SK-N-SH (cell line): ENCODE data around the gene LTBP2. TPM values are rescaled to one million over a fixed set of nuclear protein-coding genes. Genes with fewer than 3 reads are reported as not detected.

Experiments
- CTCF ChIA-PET: fragments of 300-600, 350-600 bp; formaldehyde crosslinking; extraction: SDS; loops from one replicate; lab custom pipeline; 2021; lab: Yijun Ruan, JAX
- POLR2A ChIA-PET: fragments of 350-600 bp; sonication (Branson Sonifier 250); formaldehyde crosslinking; extraction: SDS; loops from one replicate; lab custom pipeline; 2020; ENCODE audit warnings: antibody characterized with exemption, inconsistent platforms; lab: Yijun Ruan, JAX
- DNase-seq: peaks from one replicate; pipeline ENCODE4 v3.0.0; 2012
- H2AFZ ChIP-seq: fragments of 200-600 bp; sonication (generic); 2 replicates; pipeline ENCODE4 v1.8.1; 2016; ENCODE audit warnings: antibody characterized with exemption, mild to moderate bottlenecking, low read depth
- H3F3A ChIP-seq: fragments of 200-600 bp; sonication (generic); replicated peaks from 2 replicates; pipeline ENCODE3; 2016; ENCODE audit warnings: antibody characterized with exemption, mild to moderate bottlenecking; ENCODE audit not compliant: insufficient read depth
- H3K27ac ChIP-seq, 2 experiments: fragments of 200-500 bp in 1 of 2; fragments of 200-600 bp in 1 of 2; sonication (Bioruptor generic) in 1 of 2; sonication (generic), shearing (Covaris generic) in 1 of 2; 2 replicates each; pipeline versions ENCODE4 v1.5.1 to v1.6.1; 2014 to 2016; ENCODE audit warnings: low read depth in 2 of 2, inconsistent platforms in 1 of 2, low read length in 1 of 2, mild to moderate bottlenecking in 1 of 2, mixed read lengths in 1 of 2
- H3K27me3 ChIP-seq: fragments of 200-600 bp; sonication (generic), shearing (Covaris generic); 2 replicates; pipeline ENCODE4 v1.6.1; 2016; ENCODE audit warnings: mixed run types; ENCODE audit not compliant: insufficient read depth
- H3K36me3 ChIP-seq, 2 experiments: fragments of 200-500 bp in 1 of 2; fragments of 200-600 bp in 1 of 2; sonication (Bioruptor generic) in 1 of 2; sonication (generic) in 1 of 2; replicated peaks in 1 of 2; 2 replicates each; pipeline versions ENCODE3 to v1.5.1; 2014 to 2016; ENCODE audit warnings: low read length in 1 of 2, mild to moderate bottlenecking in 1 of 2; ENCODE audit not compliant: insufficient read depth in 2 of 2, control insufficient read depth in 1 of 2
- H3K4me1 ChIP-seq, 2 experiments: fragments of 200-500 bp in 1 of 2; fragments of 200-600 bp in 1 of 2; sonication (Bioruptor generic) in 1 of 2; sonication (generic), shearing (Covaris generic) in 1 of 2; 2 replicates each; pipeline versions ENCODE4 v1.5.1 to v1.6.1; 2014 to 2016; ENCODE audit warnings: low read depth in 1 of 2, low read length in 1 of 2, mixed run types in 1 of 2; ENCODE audit not compliant: insufficient read depth in 2 of 2, control insufficient read depth in 1 of 2
- H3K4me2 ChIP-seq: fragments of 200-600 bp; sonication (generic), shearing (Covaris generic); 2 replicates; pipeline ENCODE4 v1.6.1; 2017; ENCODE audit warnings: mixed run types
- H3K4me3 ChIP-seq, 2 experiments: fragments of 200-500 bp in 1 of 2; fragments of 200-600 bp in 1 of 2; sonication (Bioruptor generic) in 1 of 2; sonication (generic), shearing (Covaris generic) in 1 of 2; 2 replicates each; pipeline versions ENCODE4 v1.5.1 to v1.8.1; 2014 to 2016; ENCODE audit warnings: low read depth in 2 of 2, inconsistent platforms in 1 of 2, low read length in 1 of 2, mild to moderate bottlenecking in 1 of 2, mixed read lengths in 1 of 2, moderate library complexity in 1 of 2
- H3K79me2 ChIP-seq: fragments of 200-600 bp; sonication (generic); 2 replicates; pipeline ENCODE4 v1.8.1; 2017; ENCODE audit warnings: mild to moderate bottlenecking; ENCODE audit not compliant: insufficient read depth
- H3K9ac ChIP-seq: fragments of 200-600 bp; sonication (generic); 2 replicates; pipeline ENCODE4 v1.6.1; 2017; ENCODE audit warnings: mixed run types
- H3K9me2 ChIP-seq: fragments of 200-600 bp; sonication (generic); 2 replicates; pipeline ENCODE4 v1.6.1; 2017; ENCODE audit warnings: mixed run types
- H3K9me3 ChIP-seq: fragments of 200-600 bp; sonication (generic); 2 replicates; pipeline ENCODE4 v1.6.1; 2017; ENCODE audit warnings: mixed run types, mild to moderate bottlenecking, moderate library complexity
- H4K20me1 ChIP-seq: fragments of 200-600 bp; sonication (generic); 2 replicates; pipeline ENCODE4 v1.6.1; 2017; ENCODE audit warnings: mild to moderate bottlenecking, mixed run types; ENCODE audit not compliant: insufficient read depth
- CHD2 ChIP-seq: fragments of 150-350 bp; IDR thresholded peaks from 2 replicates; pipeline ENCODE4 v1.6.1; 2018; ENCODE audit warnings: low read length; ENCODE audit not compliant: partially characterized antibody
- EP300 ChIP-seq, 2 experiments: IDR thresholded peaks; 2 replicates each; pipeline versions ENCODE4 v1.4.0 to v1.6.1; 2012; ENCODE audit warnings: borderline replicate concordance in 1 of 2, low read depth in 1 of 2, low read length in 1 of 2
- EZH2phosphoT487 ChIP-seq: fragments of 200-600 bp; sonication (generic); IDR thresholded peaks from 2 replicates; pipeline ENCODE4 v1.6.1; 2017; ENCODE audit warnings: low read depth, mixed run types, mild to moderate bottlenecking, antibody characterized with exemption, moderate library complexity, borderline replicate concordance
- FOSL2 ChIP-seq: IDR thresholded peaks from 2 replicates; pipeline ENCODE4 v1.4.0; 2012; ENCODE audit warnings: low read depth, mild to moderate bottlenecking, moderate library complexity, borderline replicate concordance
- FOXJ3 ChIP-seq: sonication (generic); formaldehyde crosslinking; IDR thresholded peaks from 2 replicates; pipeline ENCODE4 v1.5.1; 2020; ENCODE audit warnings: mild to moderate bottlenecking, missing genetic modification reagents
- FOXM1 ChIP-seq: IDR thresholded peaks from 2 replicates; pipeline ENCODE4 v1.4.0; 2012; ENCODE audit warnings: low read depth, mild to moderate bottlenecking
- GABPA ChIP-seq: IDR thresholded peaks from 2 replicates; pipeline ENCODE4 v1.4.0; 2012; ENCODE audit warnings: low read depth, mild to moderate bottlenecking
- MXI1 ChIP-seq: IDR thresholded peaks from 2 replicates; pipeline ENCODE4 v1.6.1; 2012; ENCODE audit warnings: mild to moderate bottlenecking, low read depth, low read length, improper control_type of control experiment
- NFIC ChIP-seq: IDR thresholded peaks from 2 replicates; pipeline ENCODE4 v1.4.0; 2012; ENCODE audit warnings: borderline replicate concordance
- NRF1 ChIP-seq: IDR thresholded peaks from 2 replicates; pipeline ENCODE4 v1.6.1; 2012; ENCODE audit warnings: low read depth, mild to moderate bottlenecking, low read length
- RAD21 ChIP-seq: IDR thresholded peaks from 2 replicates; pipeline ENCODE4 v1.6.1; 2012; ENCODE audit warnings: mild to moderate bottlenecking, low read length
- RCOR1 ChIP-seq: fragments of 150-350 bp; IDR thresholded peaks from 2 replicates; pipeline ENCODE4 v1.6.1; 2017; ENCODE audit warnings: antibody characterized with exemption, low read length
- RXRA ChIP-seq: IDR thresholded peaks from 2 replicates; pipeline ENCODE4 v1.4.0; 2012; ENCODE audit warnings: low read depth, mild to moderate bottlenecking, borderline replicate concordance
- TCF12 ChIP-seq: IDR thresholded peaks from 2 replicates; pipeline ENCODE4 v1.4.0; 2012
- TEAD4 ChIP-seq: IDR thresholded peaks from 2 replicates; pipeline ENCODE4 v1.4.0; 2012; ENCODE audit warnings: mild to moderate bottlenecking, borderline replicate concordance; ENCODE audit not compliant: insufficient read depth
- WGBS: methylation state at CpG from one replicate; pipeline ENCODE4 v1.1.6; 2017; ENCODE audit warnings: low lambda C conversion rate; 5-methylcytosine and 5-hydroxymethylcytosine counted together
- polyA plus RNA-seq, 3 experiments: library from polyadenylated mRNA; depleted of rRNA; stranded (reverse); fragments of >200 nt; gene quantifications; 2 replicates each; pipeline ENCODE4 v1.2.3, GENCODE V29; 2012
- TF ChIP-seq, protein P1 (sequence below): IDR thresholded peaks from 2 replicates; pipeline ENCODE4 v1.4.0; 2012; ENCODE audit warnings: low read depth, borderline replicate concordance
- TF ChIP-seq, protein P2 (sequence below): IDR thresholded peaks from 2 replicates; pipeline ENCODE4 v1.4.0; 2012; ENCODE audit warnings: low read depth
- TF ChIP-seq, protein P3 (sequence below): fragments of 150-350 bp; IDR thresholded peaks from 2 replicates; pipeline ENCODE4 v1.6.1; 2017; ENCODE audit warnings: antibody characterized with exemption, low read length, low read depth, borderline replicate concordance
- TF ChIP-seq, protein P4 (sequence below): fragments of 150-350 bp; IDR thresholded peaks from 2 replicates; pipeline ENCODE4 v1.6.1; 2016; ENCODE audit warnings: mild to moderate bottlenecking, low read depth, low read length
- TF ChIP-seq, protein P5 (sequence below): fragments of 200-600 bp; sonication (generic); IDR thresholded peaks from 2 replicates; pipeline ENCODE4 v1.6.1; 2017; ENCODE audit warnings: antibody characterized with exemption, mild to moderate bottlenecking, moderate library complexity

Gene LTBP2
- polyA plus RNA-seq, 1 of the 3 experiments (the other 2 are of a cell fraction), result 58.8 TPM

DNA sequence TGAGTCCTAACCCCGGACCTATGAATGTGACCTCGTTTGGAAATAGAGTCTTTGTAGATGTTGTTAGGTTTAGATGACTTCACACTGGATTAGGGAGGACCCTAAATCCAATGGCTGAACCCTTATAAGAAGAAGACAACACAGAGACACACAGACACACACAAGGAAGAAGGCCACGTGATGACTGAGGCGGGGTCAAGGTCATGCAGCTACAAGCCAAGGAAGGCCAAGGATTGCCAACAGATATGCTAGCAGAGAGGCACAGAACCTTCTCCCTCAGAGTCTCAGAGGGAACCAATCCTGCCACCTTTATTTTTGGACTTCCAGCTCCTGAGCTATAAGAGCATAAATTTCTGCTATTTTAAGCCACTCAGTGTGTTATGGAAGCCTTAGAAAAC, 31.8 kb downstream of the LTBP2 start:
- Histone ChIP-seq H3K9me3 (no peaks in the 10 kb centered on the region), H3K36me3 (peaks cover 5 to 23% of the 10 kb centered on the region in 2 experiments), H3K27me3 (no peaks in the 10 kb centered on the region), H3K4me3 (no peak overlapping the region), H3K27ac (peak overlapping the region; percentile 50 to 73), H3K9me2 (no peaks in the 10 kb centered on the region), H4K20me1 (peaks cover 12% of the 10 kb centered on the region), H3K4me2 (no peak overlapping the region), H2AFZ (no peak overlapping the region), H3K79me2 (peaks cover 96% of the 10 kb centered on the region), H3K4me1 (peaks cover 36 to 60% of the 10 kb centered on the region in 2 experiments), H3K9ac (no peak overlapping the region; the same call in 1 of the 2 replicates), H3F3A (peaks cover 51% of the 10 kb centered on the region)
- TF ChIP-seq TCF12 (no peak), CHD2 (no peak), NFIC (no peak), FOXM1 (no peak), RCOR1 (no peak), RXRA (no peak)
- TF ChIP-seq, protein P1, sequence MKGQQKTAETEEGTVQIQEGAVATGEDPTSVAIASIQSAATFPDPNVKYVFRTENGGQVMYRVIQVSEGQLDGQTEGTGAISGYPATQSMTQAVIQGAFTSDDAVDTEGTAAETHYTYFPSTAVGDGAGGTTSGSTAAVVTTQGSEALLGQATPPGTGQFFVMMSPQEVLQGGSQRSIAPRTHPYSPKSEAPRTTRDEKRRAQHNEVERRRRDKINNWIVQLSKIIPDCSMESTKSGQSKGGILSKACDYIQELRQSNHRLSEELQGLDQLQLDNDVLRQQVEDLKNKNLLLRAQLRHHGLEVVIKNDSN, result no peak
- 84% methylated on average over 4 of the region's 4 CpGs for WGBS
- ChIA-PET CTCF (interaction anchor here (1.0 kb wide), 1 partner anchor 32 kb away, joined by 5 read pairs; the partner anchor contains the start of gene LTBP2), POLR2A (no interaction called here)
- DNase-seq, result no peak

DNA sequence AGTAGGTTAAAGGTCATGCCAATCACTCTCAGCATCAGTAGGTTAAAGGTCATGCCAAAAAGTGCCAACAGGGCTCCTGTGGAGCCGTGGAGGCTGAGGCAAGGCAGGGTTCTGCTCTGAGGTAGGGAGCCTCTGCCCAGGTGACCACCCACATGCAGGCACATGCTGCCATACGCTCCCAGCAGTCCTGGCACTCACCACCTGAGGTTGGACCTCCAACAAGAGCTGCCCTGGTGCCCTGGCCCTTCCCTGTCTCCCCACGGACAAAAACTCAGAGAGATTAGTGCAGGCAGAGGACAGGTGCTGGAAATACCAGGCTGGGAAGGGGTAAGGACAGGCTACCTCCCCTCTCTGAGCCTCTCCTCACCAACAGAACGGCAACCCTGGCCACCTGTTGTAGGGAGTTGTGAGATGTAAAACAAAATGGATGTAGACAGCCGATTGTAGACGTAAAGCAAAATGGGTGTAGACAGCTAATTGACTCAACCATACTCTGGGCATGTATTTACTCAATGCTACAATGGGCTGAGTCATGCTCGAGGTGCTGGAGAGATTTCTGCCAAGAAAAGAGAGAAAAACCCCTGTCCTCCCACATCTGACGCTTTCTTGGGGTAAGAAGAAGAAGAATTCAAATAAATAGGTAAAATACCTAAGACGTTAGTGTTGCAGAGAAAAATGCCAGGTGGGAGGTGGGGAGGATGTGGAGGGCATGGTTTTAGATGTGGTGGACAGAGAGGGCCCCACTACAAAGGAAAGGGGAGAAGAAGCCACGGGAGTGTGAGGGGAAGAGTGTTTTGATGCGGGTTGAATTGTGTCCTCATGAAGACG, 32.4 kb downstream of the LTBP2 start:
- Histone ChIP-seq H4K20me1 (peaks cover 10% of the 10 kb centered on the region), H3K9me3 (no peaks in the 10 kb centered on the region), H3F3A (peaks cover 52% of the 10 kb centered on the region), H3K79me2 (peaks cover 96% of the 10 kb centered on the region), H3K4me1 (peaks cover 37 to 66% of the 10 kb centered on the region in 2 experiments), H2AFZ (no peak overlapping the region), H3K27ac (peak overlapping the region; percentile 50 to 73), H3K27me3 (no peaks in the 10 kb centered on the region), H3K4me3 (no peak overlapping the region), H3K9me2 (no peaks in the 10 kb centered on the region), H3K36me3 (peaks cover 5 to 27% of the 10 kb centered on the region in 2 experiments), H3K4me2 (peak overlapping the region; percentile 29), H3K9ac (peak overlapping the region; percentile 16; the same call in 1 of the 2 replicates)
- ChIA-PET CTCF (no interaction called here), POLR2A (no interaction called here)
- DNase-seq, result no peak
- 33% methylated on average over 10 of the region's 12 CpGs for WGBS
- TF ChIP-seq, protein P2, sequence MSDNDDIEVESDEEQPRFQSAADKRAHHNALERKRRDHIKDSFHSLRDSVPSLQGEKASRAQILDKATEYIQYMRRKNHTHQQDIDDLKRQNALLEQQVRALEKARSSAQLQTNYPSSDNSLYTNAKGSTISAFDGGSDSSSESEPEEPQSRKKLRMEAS, result peak; percentile 65; the same call in 1 of the 2 replicates
- TF ChIP-seq TCF12 (peak; percentile 80), RAD21 (no peak), GABPA (no peak), FOSL2 (peak; percentile 86; the same call in 1 of the 2 replicates), CHD2 (no peak), MXI1 (no peak), EP300 (IDR thresholded peaks at IDR 0.05; ENCODE audit: borderline replicate concordance in 1 of 2, low read depth in 1 of 2, low read length in 1 of 2) (peak in 1 of 2 experiments; percentile 44; a peak in 1 of 4 replicates), NRF1 (no peak), TEAD4 (peak; percentile 46; the same call in 1 of the 2 replicates), FOXJ3 (CRISPR knock-in tag) (no peak), EZH2phosphoT487 (no peak)
- TF ChIP-seq, protein P3, sequence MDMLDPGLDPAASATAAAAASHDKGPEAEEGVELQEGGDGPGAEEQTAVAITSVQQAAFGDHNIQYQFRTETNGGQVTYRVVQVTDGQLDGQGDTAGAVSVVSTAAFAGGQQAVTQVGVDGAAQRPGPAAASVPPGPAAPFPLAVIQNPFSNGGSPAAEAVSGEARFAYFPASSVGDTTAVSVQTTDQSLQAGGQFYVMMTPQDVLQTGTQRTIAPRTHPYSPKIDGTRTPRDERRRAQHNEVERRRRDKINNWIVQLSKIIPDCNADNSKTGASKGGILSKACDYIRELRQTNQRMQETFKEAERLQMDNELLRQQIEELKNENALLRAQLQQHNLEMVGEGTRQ, result no peak
- TF ChIP-seq, protein P4, sequence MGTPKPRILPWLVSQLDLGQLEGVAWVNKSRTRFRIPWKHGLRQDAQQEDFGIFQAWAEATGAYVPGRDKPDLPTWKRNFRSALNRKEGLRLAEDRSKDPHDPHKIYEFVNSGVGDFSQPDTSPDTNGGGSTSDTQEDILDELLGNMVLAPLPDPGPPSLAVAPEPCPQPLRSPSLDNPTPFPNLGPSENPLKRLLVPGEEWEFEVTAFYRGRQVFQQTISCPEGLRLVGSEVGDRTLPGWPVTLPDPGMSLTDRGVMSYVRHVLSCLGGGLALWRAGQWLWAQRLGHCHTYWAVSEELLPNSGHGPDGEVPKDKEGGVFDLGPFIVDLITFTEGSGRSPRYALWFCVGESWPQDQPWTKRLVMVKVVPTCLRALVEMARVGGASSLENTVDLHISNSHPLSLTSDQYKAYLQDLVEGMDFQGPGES, result no peak
- TF ChIP-seq, protein P5, sequence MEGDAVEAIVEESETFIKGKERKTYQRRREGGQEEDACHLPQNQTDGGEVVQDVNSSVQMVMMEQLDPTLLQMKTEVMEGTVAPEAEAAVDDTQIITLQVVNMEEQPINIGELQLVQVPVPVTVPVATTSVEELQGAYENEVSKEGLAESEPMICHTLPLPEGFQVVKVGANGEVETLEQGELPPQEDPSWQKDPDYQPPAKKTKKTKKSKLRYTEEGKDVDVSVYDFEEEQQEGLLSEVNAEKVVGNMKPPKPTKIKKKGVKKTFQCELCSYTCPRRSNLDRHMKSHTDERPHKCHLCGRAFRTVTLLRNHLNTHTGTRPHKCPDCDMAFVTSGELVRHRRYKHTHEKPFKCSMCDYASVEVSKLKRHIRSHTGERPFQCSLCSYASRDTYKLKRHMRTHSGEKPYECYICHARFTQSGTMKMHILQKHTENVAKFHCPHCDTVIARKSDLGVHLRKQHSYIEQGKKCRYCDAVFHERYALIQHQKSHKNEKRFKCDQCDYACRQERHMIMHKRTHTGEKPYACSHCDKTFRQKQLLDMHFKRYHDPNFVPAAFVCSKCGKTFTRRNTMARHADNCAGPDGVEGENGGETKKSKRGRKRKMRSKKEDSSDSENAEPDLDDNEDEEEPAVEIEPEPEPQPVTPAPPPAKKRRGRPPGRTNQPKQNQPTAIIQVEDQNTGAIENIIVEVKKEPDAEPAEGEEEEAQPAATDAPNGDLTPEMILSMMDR, result no peak
- TF ChIP-seq, protein P1, result no peak
